MG63 (cell line): Measurements from ENCODE around the gene MRC2. TPM values are rescaled to one million over a fixed set of nuclear protein-coding genes. Genes with fewer than 3 reads are reported as not detected.

Source experiments
- DNase-seq: peaks from one replicate; pipeline ENCODE4 v3.0.0-alpha.2; 2020
- H3K27me3 ChIP-seq: fragments of 250-450 bp; sonication (Bioruptor Pico); 2 replicates; pipeline ENCODE4 v1.5.1; 2020; ENCODE audit warnings: mild to moderate bottlenecking, moderate library complexity
- H3K36me3 ChIP-seq: fragments of 250-450 bp; sonication (Bioruptor Pico); 2 replicates; pipeline ENCODE4 v1.5.1; 2020; ENCODE audit warnings: mild to moderate bottlenecking, moderate library complexity
- H3K4me3 ChIP-seq: fragments of 250-450 bp; sonication (Bioruptor Pico); 2 replicates; pipeline ENCODE4 v1.5.1; 2020; ENCODE audit warnings: mild to moderate bottlenecking, moderate library complexity
- H3K9me3 ChIP-seq: fragments of 250-450 bp; sonication (Bioruptor Pico); 2 replicates; pipeline ENCODE4 v1.5.1; 2020; ENCODE audit warnings: mild to moderate bottlenecking, moderate library complexity
- total RNA-seq: library from RNA; depleted of rRNA; stranded (reverse); fragments of >200 nt; shearing (Covaris generic); gene quantifications from 2 replicates; pipeline ENCODE4 v1.2.3, GENCODE V29; 2014; ENCODE audit warnings: low replicate concordance

The MRC2 gene
- total RNA-seq, 1 experiment from 2014 or later = 65.1 TPM

GRCh38 chr17:62664336-62665120, 37.1 kb downstream of the MRC2 start:
- Histone ChIP-seq H3K36me3 (peaks cover 2% of the 10 kb centered on the region), H3K27me3 (no peaks in the 10 kb centered on the region), H3K4me3 (no peak overlapping the region), H3K9me3 (peaks cover 8% of the 10 kb centered on the region)
- DNase-seq = no peak

- Histone ChIP-seq H3K27me3 (no peaks in the 10 kb centered on the region), H3K4me3 (no peak overlapping the region), H3K36me3 (peaks cover 2% of the 10 kb centered on the region), H3K9me3 (peaks cover 7% of the 10 kb centered on the region; the same call in 1 of the 2 replicates)
- DNase-seq = no peak
Observed at GRCh38 chr17:62665599-62665998, 38.1 kb downstream of the MRC2 start.

GRCh38 chr17:62666061-62666800, 38.8 kb downstream of the MRC2 start:
- peaks cover 3% of the 10 kb centered on the region for H3K36me3 ChIP-seq
- H3K4me3 ChIP-seq = no peak overlapping the region
- peaks cover under 1% of the 10 kb centered on the region; the same call in 1 of the 2 replicates for H3K9me3 ChIP-seq
- H3K27me3 ChIP-seq = no peaks in the 10 kb centered on the region
- DNase-seq = no peak

- DNase-seq = no peak
- Histone ChIP-seq H3K27me3 (no peaks in the 10 kb centered on the region), H3K4me3 (no peak overlapping the region), H3K9me3 (no peaks in the 10 kb centered on the region), H3K36me3 (peaks cover 11% of the 10 kb centered on the region)
Observed at GRCh38 chr17:62666801-62667591, 39.5 kb downstream of the MRC2 start.

- DNase-seq = no peak
- H3K36me3 ChIP-seq = peaks cover 18% of the 10 kb centered on the region
Observed at GRCh38 chr17:62668091-62668804, 40.8 kb downstream of the MRC2 start.

GRCh38 chr17:62670202-62670821, 42.8 kb downstream of the MRC2 start:
- no peak for DNase-seq
- H3K36me3 ChIP-seq = peaks cover 24% of the 10 kb centered on the region
- H3K27me3 ChIP-seq = no peaks in the 10 kb centered on the region
- H3K9me3 ChIP-seq = no peaks in the 10 kb centered on the region
- no peak overlapping the region for H3K4me3 ChIP-seq

More at GRCh38 chr17:62668091-62668804, 40.8 kb downstream of the MRC2 start:
- Histone ChIP-seq H3K27me3 (no peaks in the 10 kb centered on the region), H3K4me3 (no peak overlapping the region), H3K9me3 (no peaks in the 10 kb centered on the region)

GRCh38 chr17:62671553-62671952, 44.1 kb downstream of the MRC2 start:
- Histone ChIP-seq H3K27me3 (no peaks in the 10 kb centered on the region), H3K36me3 (peaks cover 26% of the 10 kb centered on the region), H3K4me3 (no peak overlapping the region), H3K9me3 (no peaks in the 10 kb centered on the region)
- DNase-seq = no peak

GRCh38 chr17:62672957-62673356, 45.5 kb downstream of the MRC2 start:
- H3K36me3 ChIP-seq = peaks cover 24% of the 10 kb centered on the region
- no peaks in the 10 kb centered on the region for H3K27me3 ChIP-seq
- no peaks in the 10 kb centered on the region for H3K9me3 ChIP-seq
- H3K4me3 ChIP-seq = no peak overlapping the region
- DNase-seq = no peak

GRCh38 chr17:62673614-62674362, 46.3 kb downstream of the MRC2 start:
- Histone ChIP-seq H3K9me3 (no peaks in the 10 kb centered on the region), H3K36me3 (peaks cover 24% of the 10 kb centered on the region)
- no peak for DNase-seq

GRCh38 chr17:62674363-62674739, 46.9 kb downstream of the MRC2 start:
- H3K36me3 ChIP-seq = peaks cover 28% of the 10 kb centered on the region
- H3K27me3 ChIP-seq = no peaks in the 10 kb centered on the region
- no peak for DNase-seq
- H3K4me3 ChIP-seq = no peak overlapping the region
- no peaks in the 10 kb centered on the region for H3K9me3 ChIP-seq

More at GRCh38 chr17:62673614-62674362, 46.3 kb downstream of the MRC2 start:
- Histone ChIP-seq H3K4me3 (no peak overlapping the region), H3K27me3 (no peaks in the 10 kb centered on the region)

- Histone ChIP-seq H3K4me3 (no peak overlapping the region), H3K9me3 (no peaks in the 10 kb centered on the region), H3K36me3 (peaks cover 28% of the 10 kb centered on the region), H3K27me3 (no peaks in the 10 kb centered on the region)
- DNase-seq = no peak
Observed at GRCh38 chr17:62674841-62675240, 47.4 kb downstream of the MRC2 start.

- Histone ChIP-seq H3K36me3 (peaks cover 28% of the 10 kb centered on the region), H3K4me3 (no peak overlapping the region)
Observed at GRCh38 chr17:62675260-62675659, 47.8 kb downstream of the MRC2 start.

GRCh38 chr17:62675701-62676100, 48.2 kb downstream of the MRC2 start:
- Histone ChIP-seq H3K27me3 (no peaks in the 10 kb centered on the region), H3K36me3 (peaks cover 28% of the 10 kb centered on the region), H3K9me3 (no peaks in the 10 kb centered on the region), H3K4me3 (no peak overlapping the region)
- DNase-seq = no peak

More at GRCh38 chr17:62675260-62675659, 47.8 kb downstream of the MRC2 start:
- Histone ChIP-seq H3K27me3 (no peaks in the 10 kb centered on the region), H3K9me3 (no peaks in the 10 kb centered on the region)
- DNase-seq = no peak

GRCh38 chr17:62676231-62676943, 48.9 kb downstream of the MRC2 start:
- no peaks in the 10 kb centered on the region for H3K9me3 ChIP-seq
- H3K4me3 ChIP-seq = no peak overlapping the region
- DNase-seq = no peak
- no peaks in the 10 kb centered on the region for H3K27me3 ChIP-seq
- peaks cover 28% of the 10 kb centered on the region for H3K36me3 ChIP-seq
